ENCODE measurements around the gene DPYSL5. TPM values are rescaled to one million over a fixed set of nuclear protein-coding genes. Genes with fewer than 3 reads are reported as not detected.

DPYSL5 gene
- total and polyA plus RNA-seq, 2 donors (not counting 3 experiments of a cell fraction or from before 2014, with no cell fraction given), result not detected

- intact Hi-C loops (cut with micrococcal nuclease) (no loop called here), dilution Hi-C loops (cut with MboI; ENCODE audit: extremely low pct_ligation_motif_present, low sequenced_read_pairs) (no loop called here)
- Histone ChIP-seq H3K4me3 (replicated peaks in 1 of 3; ENCODE audit: insufficient read depth in 1 of 3, low read depth in 1 of 3, low read length in 3 of 3) (no peak overlapping the region), H3K36me3 (ENCODE audit: control insufficient read depth in 2 of 2, extremely low read depth in 1 of 2, insufficient read depth in 2 of 2, low read length in 2 of 2) (no peaks in the 10 kb centered on the region), H3K27me3 (ENCODE audit: control insufficient read depth in 2 of 2, insufficient read depth in 2 of 2, low read length in 2 of 2) (peaks cover 4% of the 10 kb centered on the region in 2 experiments), H3K79me2 (ENCODE audit: control insufficient read depth, insufficient read depth, low read length) (no peaks in the 10 kb centered on the region), H3K4me2 (ENCODE audit: insufficient read depth, low read length) (no peak overlapping the region), H3K27ac (ENCODE audit: insufficient read depth, low read depth, low read length) (no peak overlapping the region), H3K9me3 (replicated peaks; ENCODE audit: control insufficient read depth, insufficient read depth, low read length) (no peaks in the 10 kb centered on the region), H3K9ac (replicated peaks; ENCODE audit: extremely low read depth, insufficient read depth, low read length) (no peak overlapping the region), H3K9me1 (replicated peaks; ENCODE audit: control insufficient read depth, extremely low read depth, insufficient read depth, low read length) (no peaks in the 10 kb centered on the region), H4K20me1 (replicated peaks; ENCODE audit: control insufficient read depth, extremely low read depth, insufficient read depth, low read length) (no peaks in the 10 kb centered on the region), H2AFZ (ENCODE audit: low read depth, low read length) (no peak overlapping the region), H3K4me1 (ENCODE audit: control insufficient read depth, extremely low read depth, insufficient read depth, low read length) (no peaks in the 10 kb centered on the region)
- FAIRE-seq, result no peak
- BruUV-seq (replicated peaks), result no TSS peak
- ChIA-PET CTCF (interaction anchor here (1.0 to 1.1 kb wide), 2 partner anchors 9 to 13 kb away, joined by 3 to 4 read pairs; no protein-coding TSS in a partner anchor), POLR2A (no interaction called here)
- no peak for DNase-seq (ENCODE audit: low read depth, low spot score)
- TF ChIP-seq FOS (IDR thresholded peaks at IDR 0.05; ENCODE audit: borderline replicate concordance, insufficient read depth, low read length) (no peak), MYC (IDR thresholded peaks at IDR 0.05; ENCODE audit: low read depth, low read length) (no peak), EZH2 (IDR thresholded peaks at IDR 0.05; ENCODE audit: borderline replicate concordance, low read depth, low read length, severe bottlenecking) (no peak), CTCF (IDR thresholded peaks at IDR 0.05; ENCODE audit: extremely low read depth in 1 of 2, insufficient read depth in 1 of 2, low read depth in 1 of 2, low read length in 2 of 2) (no peak)
- TF ChIP-seq, protein P1, sequence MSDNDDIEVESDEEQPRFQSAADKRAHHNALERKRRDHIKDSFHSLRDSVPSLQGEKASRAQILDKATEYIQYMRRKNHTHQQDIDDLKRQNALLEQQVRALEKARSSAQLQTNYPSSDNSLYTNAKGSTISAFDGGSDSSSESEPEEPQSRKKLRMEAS (IDR thresholded peaks at IDR 0.05; ENCODE audit: insufficient read depth, insufficient read length), result no peak
These were observed 38.7 kb upstream of the DPYSL5 start for GRCh38 chr2:26809211-26809610.
